ENCODE results near the gene C10orf143.

Gene C10orf143

DNA sequence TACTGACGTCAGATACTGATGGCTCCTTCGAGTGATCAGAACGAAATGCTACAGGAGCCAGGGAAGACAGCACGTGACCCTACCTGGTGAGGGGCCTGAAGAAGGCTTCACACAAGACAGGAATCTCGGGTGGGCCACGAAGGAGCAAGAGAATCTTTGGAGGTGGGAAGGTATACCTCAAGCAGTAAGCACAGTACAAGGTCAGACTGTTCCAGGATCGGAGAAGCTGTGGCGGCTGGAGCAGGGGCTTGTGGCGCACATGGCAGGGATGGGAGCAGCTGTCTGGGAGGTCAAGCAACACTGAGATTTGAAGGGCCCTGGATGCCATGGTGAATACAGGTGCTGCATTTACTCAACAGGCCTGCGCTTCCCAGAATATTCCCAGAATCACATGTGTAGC lies 45.4 kb downstream of the C10orf143 start:
- Histone ChIP-seq H3K9me3 (no peaks in the 10 kb centered on the region), H3K4me1 (no peaks in the 10 kb centered on the region), H3K36me3 (no peaks in the 10 kb centered on the region), H3K4me3 (ENCODE audit: low read depth, low read length) (no peak overlapping the region), H3K27me3 (0 out of 2 replicates have a peak, but pooled peaks cover 3% of the 10 kb centered on the region)
- no peak for TF ChIP-seq CTCF (IDR thresholded peaks at IDR 0.05; ENCODE audit: low read depth, low read length)
- no peak for DNase-seq

- Histone ChIP-seq H3K4me3 (ENCODE audit: low read depth, low read length) (no peak overlapping the region), H3K36me3 (no peaks in the 10 kb centered on the region), H3K9me3 (no peaks in the 10 kb centered on the region), H3K27me3 (0 out of 2 replicates have a peak, but pooled peaks cover 3% of the 10 kb centered on the region), H3K4me1 (no peaks in the 10 kb centered on the region)
- no peak for TF ChIP-seq CTCF (IDR thresholded peaks at IDR 0.05; ENCODE audit: low read depth, low read length)
- DNase-seq: no peak
These were observed 45.8 kb downstream of the C10orf143 start for GRCh38 chr10:130064783-130065182.

DNA sequence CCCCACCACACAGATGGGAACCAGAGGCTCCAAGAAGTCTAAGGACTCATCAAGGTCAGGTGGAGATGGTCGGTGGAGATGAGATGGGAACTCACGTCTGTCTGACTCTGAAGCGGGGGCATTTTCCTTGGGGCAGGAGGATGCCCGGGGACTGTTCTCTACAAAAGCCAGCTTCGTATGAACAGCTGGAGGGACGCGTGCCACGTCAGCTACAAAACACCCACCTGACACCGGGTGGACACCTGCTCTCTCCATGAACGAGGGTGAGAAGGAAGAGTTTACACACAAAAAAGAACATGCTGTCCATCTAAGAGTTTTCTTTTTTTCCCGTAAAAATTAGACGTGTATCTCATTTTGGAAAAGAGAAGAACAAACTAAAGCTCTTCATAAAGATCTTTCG lies 47.7 kb downstream of the C10orf143 start:
- Histone ChIP-seq H3K36me3 (no peaks in the 10 kb centered on the region), H3K4me3 (ENCODE audit: low read depth, low read length) (no peak overlapping the region), H3K4me1 (no peaks in the 10 kb centered on the region), H3K9me3 (no peaks in the 10 kb centered on the region), H3K27me3 (no peaks in the 10 kb centered on the region)
- no peak for TF ChIP-seq CTCF (IDR thresholded peaks at IDR 0.05; ENCODE audit: low read depth, low read length)
- no peak for DNase-seq

- no peak for TF ChIP-seq CTCF (IDR thresholded peaks at IDR 0.05; ENCODE audit: low read depth, low read length)
These were observed 48.4 kb downstream of the C10orf143 start for GRCh38 chr10:130062201-130062600.

GRCh38 chr10:130061760-130062159 lies 48.9 kb downstream of the C10orf143 start:
- Histone ChIP-seq H3K4me3 (ENCODE audit: low read depth, low read length) (no peak overlapping the region), H3K9me3 (no peaks in the 10 kb centered on the region), H3K27me3 (no peaks in the 10 kb centered on the region), H3K4me1 (no peaks in the 10 kb centered on the region), H3K36me3 (no peaks in the 10 kb centered on the region)
- no peak for TF ChIP-seq CTCF (IDR thresholded peaks at IDR 0.05; ENCODE audit: low read depth, low read length)
- DNase-seq: no peak

More at GRCh38 chr10:130062201-130062600, 48.4 kb downstream of the C10orf143 start:
- Histone ChIP-seq H3K36me3 (no peaks in the 10 kb centered on the region), H3K4me1 (no peaks in the 10 kb centered on the region), H3K9me3 (no peaks in the 10 kb centered on the region), H3K4me3 (ENCODE audit: low read depth, low read length) (no peak overlapping the region), H3K27me3 (no peaks in the 10 kb centered on the region)
- DNase-seq: no peak

DNA sequence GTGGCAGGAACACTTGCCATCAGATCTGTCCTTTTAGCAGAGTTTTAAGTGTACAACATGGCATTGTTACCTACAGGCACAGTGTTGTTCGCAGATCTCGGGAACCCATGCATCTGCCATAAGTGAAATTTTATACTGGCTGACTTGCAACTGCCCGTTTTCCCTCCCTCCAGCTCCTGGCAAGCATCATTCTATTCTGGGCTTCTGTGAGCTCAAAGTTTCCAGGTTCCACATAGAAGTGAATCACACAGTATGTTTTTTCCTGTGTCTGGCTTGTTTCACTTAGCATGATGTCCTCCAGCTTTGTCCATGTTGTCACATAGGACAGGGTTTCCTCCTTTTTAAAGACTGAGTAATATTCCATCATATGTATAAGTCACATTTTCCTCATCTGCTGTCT lies 56.6 kb downstream of the C10orf143 start:
- no peaks in the 10 kb centered on the region; the same call in 1 of the 2 replicates for H3K9me3 ChIP-seq
- H3K36me3 ChIP-seq: no peaks in the 10 kb centered on the region
- no peaks in the 10 kb centered on the region for H3K27me3 ChIP-seq
- no peak for TF ChIP-seq CTCF (IDR thresholded peaks at IDR 0.05; ENCODE audit: low read depth, low read length)
- no peak for DNase-seq
- H3K4me3 ChIP-seq (ENCODE audit: low read depth, low read length): no peak overlapping the region
- H3K4me1 ChIP-seq: no peaks in the 10 kb centered on the region

Measured in BE2C (cell line).